Measurements from ENCODE around the gene MIPEP. TPM values are rescaled to one million over a fixed set of nuclear protein-coding genes. Genes with fewer than 3 reads are reported as not detected.

Gene MIPEP
- total and polyA plus RNA-seq, 11 donors, result 21.5 to 88.1 (median 42.1) TPM

- WGBS, 4 donors, result 89 to 93% (median 90%) methylated on average over 5 of the region's 5 CpGs
- H3K36me3 ChIP-seq, result no peaks in the 10 kb centered on the region
- no peaks in the 10 kb centered on the region for H3K4me1 ChIP-seq
- DNase-seq, result no peak
- no peak overlapping the region for H3K4me3 ChIP-seq
- no peak overlapping the region for H3K27ac ChIP-seq
- H3K9me3 ChIP-seq, result peaks cover 0 to 17% (median 6%) of the 10 kb centered on the region in 12 donors
- no peaks in the 10 kb centered on the region for H3K27me3 ChIP-seq
- no peak for ATAC-seq
- intact Hi-C loops (cut with DNase I), result no loop called here
- TF ChIP-seq POLR2A (IDR thresholded peaks at IDR 0.05) (no peak), CTCF (IDR thresholded peaks at IDR 0.05) (no peak)
Observed at GRCh38 chr13:23687614-23688013, 201.6 kb downstream of the MIPEP start.

GRCh38 chr13:23686948-23687347 lies 202.3 kb downstream of the MIPEP start:
- no peak for DNase-seq
- peaks cover 0 to 17% (median 6%) of the 10 kb centered on the region in 12 donors for H3K9me3 ChIP-seq
- intact Hi-C loops (cut with DNase I), result no loop called here
- TF ChIP-seq CTCF (IDR thresholded peaks at IDR 0.05) (no peak), POLR2A (IDR thresholded peaks at IDR 0.05) (no peak)
- ATAC-seq, result no peak
- H3K4me3 ChIP-seq, result no peak overlapping the region
- H3K36me3 ChIP-seq, result no peaks in the 10 kb centered on the region
- H3K4me1 ChIP-seq, result no peaks in the 10 kb centered on the region
- no peak overlapping the region for H3K27ac ChIP-seq
- no peaks in the 10 kb centered on the region for H3K27me3 ChIP-seq
- WGBS, 4 donors, result 94 to 98% (median 96%) methylated on average over 3 of the region's 3 CpGs

GRCh38 chr13:23685416-23685815 lies 203.8 kb downstream of the MIPEP start:
- DNase-seq (no peak), ATAC-seq (no peak)
- peaks cover 0 to 3% (median 0%) of the 10 kb centered on the region in 12 donors for H3K4me1 ChIP-seq
- WGBS, 4 donors, result 83 to 96% (median 91%) methylated on average over 1 of the region's 1 CpG
- no peaks in the 10 kb centered on the region for H3K27me3 ChIP-seq
- no peaks in the 10 kb centered on the region for H3K36me3 ChIP-seq
- H3K4me3 ChIP-seq, result no peak overlapping the region
- no peak overlapping the region for H3K27ac ChIP-seq
- intact Hi-C loops (cut with DNase I), result no loop called here
- H3K9me3 ChIP-seq, result peaks cover 0 to 17% (median 6%) of the 10 kb centered on the region in 12 donors
- TF ChIP-seq CTCF (IDR thresholded peaks at IDR 0.05) (no peak), POLR2A (IDR thresholded peaks at IDR 0.05) (no peak)

- ATAC-seq (no peak), DNase-seq (no peak)
- Histone ChIP-seq H3K9me3 (peaks cover 0 to 17% (median 6%) of the 10 kb centered on the region in 12 donors), H3K27ac (no peak overlapping the region), H3K4me3 (no peak overlapping the region), H3K4me1 (peaks cover 0 to 3% (median 0%) of the 10 kb centered on the region in 12 donors), H3K27me3 (no peaks in the 10 kb centered on the region), H3K36me3 (no peaks in the 10 kb centered on the region)
- WGBS, 4 donors, result 96 to 97% (median 96%) methylated on average over 2 of the region's 2 CpGs
- no peak for TF ChIP-seq CTCF (IDR thresholded peaks at IDR 0.05)
- no peak for TF ChIP-seq POLR2A (IDR thresholded peaks at IDR 0.05)
- intact Hi-C loops (cut with DNase I), result no loop called here
Observed at GRCh38 chr13:23684647-23685046, 204.6 kb downstream of the MIPEP start.
